Stimulated activated CD8-positive, alpha-beta memory T cell treated with anti-CD3 and anti-CD28 coated beads, Interleukin-2, amount 100 ng/mL, for 48 hours (primary cell): Measurements from ENCODE around the gene CACNA1F.

Source experiments
- DNase-seq, 2 donors: peaks; one replicate each; pipeline ENCODE4 v3.0.0-alpha.2; 2020; ENCODE audit warnings: low read depth in 2 of 2

CACNA1F gene

DNA sequence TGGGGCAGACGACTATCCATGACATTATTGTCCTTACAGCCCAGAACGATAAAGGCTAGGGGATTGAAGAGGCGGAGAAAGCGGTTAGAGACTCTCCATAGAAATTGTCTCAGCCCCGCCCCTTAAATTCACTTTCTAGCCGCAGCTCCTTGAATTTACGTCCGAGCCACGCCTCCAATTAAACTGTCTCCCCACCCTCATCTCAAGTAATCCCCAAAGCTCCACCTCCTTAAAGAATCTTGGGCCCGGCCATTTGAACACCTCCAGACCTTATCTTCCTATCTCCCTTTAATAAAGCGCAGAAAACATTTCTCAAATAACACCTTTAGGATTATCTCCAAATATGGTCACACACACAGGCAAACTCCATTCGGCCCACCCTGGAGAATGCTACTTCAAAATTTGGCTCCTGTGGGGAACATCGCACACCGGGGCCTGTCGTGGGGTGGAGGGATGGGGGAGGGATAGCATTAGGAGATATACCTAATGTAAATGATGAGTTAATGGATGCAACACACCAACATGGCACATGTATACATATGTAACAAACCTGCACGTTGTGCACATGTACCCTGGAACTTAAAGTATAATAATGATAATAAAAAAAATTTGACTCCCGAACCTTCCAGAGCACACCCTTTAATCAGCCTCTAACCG is 77.8 kb downstream of the CACNA1F start:
- DNase-seq, result no peak
